GM12874 (cell line): ENCODE data around the gene UNC13B.

Experiments used
- CTCF ChIP-seq: IDR thresholded peaks from 2 replicates; pipeline ENCODE4 v1.5.1; 2011; ENCODE audit warnings: low read depth, mild to moderate bottlenecking, control low read depth, low read length, moderate library complexity; ENCODE audit not compliant: insufficient read depth

Gene UNC13B

GRCh38 chr9:35338086-35338485, 176.3 kb downstream of the UNC13B start:
- TF ChIP-seq CTCF, result no peak

GRCh38 chr9:35338561-35339274, 176.9 kb downstream of the UNC13B start:
- TF ChIP-seq CTCF, result no peak

- TF ChIP-seq CTCF, result no peak
These were observed 178.2 kb downstream of the UNC13B start for GRCh38 chr9:35340046-35340445.

GRCh38 chr9:35341021-35341420, 179.2 kb downstream of the UNC13B start:
- TF ChIP-seq CTCF, result no peak

GRCh38 chr9:35341585-35341984, 179.8 kb downstream of the UNC13B start:
- no peak for TF ChIP-seq CTCF

GRCh38 chr9:35342221-35342958, 180.6 kb downstream of the UNC13B start:
- TF ChIP-seq CTCF, result no peak

- no peak for TF ChIP-seq CTCF
These were observed 186.3 kb downstream of the UNC13B start for GRCh38 chr9:35348109-35348508.
